K562 (cell line): Measurements from ENCODE around the gene CCDC78. TPM values are rescaled to one million over a fixed set of nuclear protein-coding genes. Genes with fewer than 3 reads are reported as not detected.

ENCODE experiments used
- CBFA2T3 ChIP-seq: fragments of 450-650 bp; IDR thresholded peaks from 2 replicates; pipeline ENCODE4 v1.6.1; 2017
- EP300 ChIP-seq: IDR thresholded peaks from 2 replicates; pipeline ENCODE4 v1.6.1; 2012; ENCODE audit warnings: low read length, improper control_type of control experiment
- NCOA2 ChIP-seq, 2 experiments: fragments of 450-650 bp; IDR thresholded peaks; 2 replicates each; pipeline ENCODE4 v1.6.1; 2018; ENCODE audit warnings: mild to moderate bottlenecking in 2 of 2, moderate library complexity in 1 of 2; ENCODE audit not compliant: partially characterized antibody in 2 of 2
- RNF2 ChIP-seq: sonication (generic); IDR thresholded peaks from 2 replicates; pipeline ENCODE4 v1.6.1; 2016
- SFPQ ChIP-seq: fragments of 200-400 bp; formaldehyde crosslinking; IDR thresholded peaks from 2 replicates; pipeline ENCODE4 v1.6.1; 2017; ENCODE audit warnings: mild to moderate bottlenecking, low read depth, low read length, moderate library complexity
- ZNF77 ChIP-seq: fragments of 250-450 bp; sonication (Bioruptor Pico); IDR thresholded peaks from 2 replicates; pipeline ENCODE4 v1.5.0; 2020
- polyA plus RNA-seq, 8 experiments: library from polyadenylated mRNA; depleted of rRNA in 4 of 8; stranded (reverse) in 5 of 8; unstranded in 3 of 8; fragments of >200 nt; fragmentation: Nextera tagmentation in 2 of 8; fragmentation: Illumina TruSeq in 1 of 8; extraction: Ambion mirVana in 2 of 8; extraction: Trizol in 1 of 8; gene quantifications; 2 replicates each; pipeline versions ENCODE4 v1.2.1 to v1.2.3, GENCODE V29; 2011 to 2014; ENCODE audit warnings: inconsistent platforms in 1 of 8, missing spikeins in 1 of 8
- total RNA-seq, 7 experiments: library from RNA; depleted of rRNA in 6 of 7; stranded (reverse); fragments of >200 nt in 6 of 7; fragmentation: Illumina TruSeq in 2 of 7; extraction: Trizol in 2 of 7; gene quantifications; 2 replicates each; pipeline versions ENCODE4 v1.2.1 to v1.2.3, GENCODE V29; 2011 to 2021; ENCODE audit warnings: low replicate concordance in 1 of 7

Gene CCDC78
- total and polyA plus RNA-seq, 9 of the 15 experiments (the other 6 are each of a cell fraction or from before 2014, with no cell fraction given) = 0.24 to 17.7 (median 2.9) TPM

GRCh38 chr16:679814-680624 is 46.2 kb downstream of the CCDC78 start, which contains the start of gene STUB1 (continued):
- TF ChIP-seq SFPQ = no peak
- TF ChIP-seq ZNF77 = no peak
- no peak; the same call in 1 of the 2 replicates for TF ChIP-seq EP300
- no peak for TF ChIP-seq NCOA2 (IDR thresholded peaks at IDR 0.05; ENCODE audit: partially characterized antibody in 2 of 2)
- no peak for TF ChIP-seq RNF2
- no peak for TF ChIP-seq CBFA2T3
